Astrocyte of the spinal cord (primary cell): ENCODE results near the gene CCDC85C.

Experiments used
- DNase-seq: peaks from one replicate; pipeline ENCODE4 v3.0.0; 2011; ENCODE audit warnings: low read depth, low spot score
- H3K4me3 ChIP-seq: 2 replicates; pipeline ENCODE4 v1.5.1; 2011; ENCODE audit warnings: low read depth, mild to moderate bottlenecking, low read length, moderate library complexity
- CTCF ChIP-seq: IDR thresholded peaks from 2 replicates; pipeline ENCODE4 v1.5.1; 2012; ENCODE audit warnings: low read depth, mild to moderate bottlenecking, low read length, inconsistent platforms
- in situ Hi-C: cut with HindIII; loops from 2 replicates; pipeline ENCODE4 v1.10.0; 2017; ENCODE audit warnings: low sequenced_read_pairs

CCDC85C gene

GRCh38 chr14:99603471-99604277 lies at the start of gene CCDC85C:
Gene CCDC85C, minus strand, starts transcription at chr14:99604207. Its CDS starts 248 bp downstream, at chr14:99603959.
- H3K4me3 ChIP-seq: peak within 1 kb of the TSS; percentile 66
- in situ Hi-C loops: no loop called here
- peak; percentile 53 for DNase-seq
- no peak for TF ChIP-seq CTCF

- no peak overlapping the region for H3K4me3 ChIP-seq
- in situ Hi-C loops: no loop called here
- no peak for DNase-seq
- TF ChIP-seq CTCF: no peak
Measured at GRCh38 chr14:99651953-99652746, 48.1 kb upstream of the CCDC85C start.

- DNase-seq: no peak
- in situ Hi-C loops: no loop called here
- no peak for TF ChIP-seq CTCF
- H3K4me3 ChIP-seq: no peak overlapping the region
Measured at GRCh38 chr14:99650189-99650588, 46.2 kb upstream of the CCDC85C start.

GRCh38 chr14:99649643-99650042 lies 45.6 kb upstream of the CCDC85C start:
- DNase-seq: no peak
- H3K4me3 ChIP-seq: no peak overlapping the region
- TF ChIP-seq CTCF: no peak
- in situ Hi-C loops: no loop called here

- in situ Hi-C loops: no loop called here
- no peak for TF ChIP-seq CTCF
- peak; percentile 69 for DNase-seq
- H3K4me3 ChIP-seq: no peak overlapping the region
Measured at GRCh38 chr14:99649219-99649618, 45.2 kb upstream of the CCDC85C start.

- TF ChIP-seq CTCF: no peak
- no peak overlapping the region for H3K4me3 ChIP-seq
- in situ Hi-C loops: no loop called here
- DNase-seq: no peak
Measured at GRCh38 chr14:99648027-99648784, 44.2 kb upstream of the CCDC85C start.
